ENCODE measurements around the gene TRH. TPM values are rescaled to one million over a fixed set of nuclear protein-coding genes. Genes with fewer than 3 reads are reported as not detected.

TRH gene
- total RNA-seq, 1 experiment from 2014 or later, result 0.22 TPM

DNA sequence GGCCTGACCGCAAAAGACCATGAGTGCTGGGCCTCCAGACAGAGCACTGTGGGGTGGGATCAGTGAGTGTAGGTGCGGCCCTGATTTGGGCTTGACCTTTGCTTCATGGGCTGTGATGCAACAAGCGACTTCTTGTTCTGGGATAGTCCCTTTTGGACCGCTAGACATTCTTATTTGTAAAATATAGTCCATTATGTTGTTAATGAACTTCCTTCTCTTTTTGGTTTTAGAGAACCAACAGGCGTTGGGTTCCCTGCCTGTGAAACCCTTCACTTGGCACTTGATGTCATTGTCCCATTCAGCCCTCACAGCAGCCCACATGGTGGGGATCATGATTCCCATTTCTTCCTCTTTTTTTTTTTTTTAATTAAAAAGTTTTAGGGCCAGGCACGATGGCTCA lies 15.8 kb upstream of the TRH start:
- TF ChIP-seq, protein P1, sequence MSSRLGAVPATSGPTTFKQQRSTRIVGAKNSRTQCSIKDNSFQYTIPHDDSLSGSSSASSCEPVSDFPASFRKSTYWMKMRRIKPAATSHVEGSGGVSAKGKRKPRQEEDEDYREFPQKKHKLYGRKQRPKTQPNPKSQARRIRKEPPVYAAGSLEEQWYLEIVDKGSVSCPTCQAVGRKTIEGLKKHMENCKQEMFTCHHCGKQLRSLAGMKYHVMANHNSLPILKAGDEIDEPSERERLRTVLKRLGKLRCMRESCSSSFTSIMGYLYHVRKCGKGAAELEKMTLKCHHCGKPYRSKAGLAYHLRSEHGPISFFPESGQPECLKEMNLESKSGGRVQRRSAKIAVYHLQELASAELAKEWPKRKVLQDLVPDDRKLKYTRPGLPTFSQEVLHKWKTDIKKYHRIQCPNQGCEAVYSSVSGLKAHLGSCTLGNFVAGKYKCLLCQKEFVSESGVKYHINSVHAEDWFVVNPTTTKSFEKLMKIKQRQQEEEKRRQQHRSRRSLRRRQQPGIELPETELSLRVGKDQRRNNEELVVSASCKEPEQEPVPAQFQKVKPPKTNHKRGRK (CRISPR knock-in tag; IDR thresholded peaks at IDR 0.05; ENCODE audit: borderline replicate concordance), result no peak
- TF ChIP-seq ZNF263 (CRISPR knock-in tag; IDR thresholded peaks at IDR 0.05; ENCODE audit: low read depth), result no peak
- TF ChIP-seq, protein P2, sequence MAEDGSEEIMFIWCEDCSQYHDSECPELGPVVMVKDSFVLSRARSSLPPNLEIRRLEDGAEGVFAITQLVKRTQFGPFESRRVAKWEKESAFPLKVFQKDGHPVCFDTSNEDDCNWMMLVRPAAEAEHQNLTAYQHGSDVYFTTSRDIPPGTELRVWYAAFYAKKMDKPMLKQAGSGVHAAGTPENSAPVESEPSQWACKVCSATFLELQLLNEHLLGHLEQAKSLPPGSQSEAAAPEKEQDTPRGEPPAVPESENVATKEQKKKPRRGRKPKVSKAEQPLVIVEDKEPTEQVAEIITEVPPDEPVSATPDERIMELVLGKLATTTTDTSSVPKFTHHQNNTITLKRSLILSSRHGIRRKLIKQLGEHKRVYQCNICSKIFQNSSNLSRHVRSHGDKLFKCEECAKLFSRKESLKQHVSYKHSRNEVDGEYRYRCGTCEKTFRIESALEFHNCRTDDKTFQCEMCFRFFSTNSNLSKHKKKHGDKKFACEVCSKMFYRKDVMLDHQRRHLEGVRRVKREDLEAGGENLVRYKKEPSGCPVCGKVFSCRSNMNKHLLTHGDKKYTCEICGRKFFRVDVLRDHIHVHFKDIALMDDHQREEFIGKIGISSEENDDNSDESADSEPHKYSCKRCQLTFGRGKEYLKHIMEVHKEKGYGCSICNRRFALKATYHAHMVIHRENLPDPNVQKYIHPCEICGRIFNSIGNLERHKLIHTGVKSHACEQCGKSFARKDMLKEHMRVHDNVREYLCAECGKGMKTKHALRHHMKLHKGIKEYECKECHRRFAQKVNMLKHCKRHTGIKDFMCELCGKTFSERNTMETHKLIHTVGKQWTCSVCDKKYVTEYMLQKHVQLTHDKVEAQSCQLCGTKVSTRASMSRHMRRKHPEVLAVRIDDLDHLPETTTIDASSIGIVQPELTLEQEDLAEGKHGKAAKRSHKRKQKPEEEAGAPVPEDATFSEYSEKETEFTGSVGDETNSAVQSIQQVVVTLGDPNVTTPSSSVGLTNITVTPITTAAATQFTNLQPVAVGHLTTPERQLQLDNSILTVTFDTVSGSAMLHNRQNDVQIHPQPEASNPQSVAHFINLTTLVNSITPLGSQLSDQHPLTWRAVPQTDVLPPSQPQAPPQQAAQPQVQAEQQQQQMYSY (CRISPR knock-in tag; IDR thresholded peaks at IDR 0.05), result no peak
- TF ChIP-seq, protein P3, sequence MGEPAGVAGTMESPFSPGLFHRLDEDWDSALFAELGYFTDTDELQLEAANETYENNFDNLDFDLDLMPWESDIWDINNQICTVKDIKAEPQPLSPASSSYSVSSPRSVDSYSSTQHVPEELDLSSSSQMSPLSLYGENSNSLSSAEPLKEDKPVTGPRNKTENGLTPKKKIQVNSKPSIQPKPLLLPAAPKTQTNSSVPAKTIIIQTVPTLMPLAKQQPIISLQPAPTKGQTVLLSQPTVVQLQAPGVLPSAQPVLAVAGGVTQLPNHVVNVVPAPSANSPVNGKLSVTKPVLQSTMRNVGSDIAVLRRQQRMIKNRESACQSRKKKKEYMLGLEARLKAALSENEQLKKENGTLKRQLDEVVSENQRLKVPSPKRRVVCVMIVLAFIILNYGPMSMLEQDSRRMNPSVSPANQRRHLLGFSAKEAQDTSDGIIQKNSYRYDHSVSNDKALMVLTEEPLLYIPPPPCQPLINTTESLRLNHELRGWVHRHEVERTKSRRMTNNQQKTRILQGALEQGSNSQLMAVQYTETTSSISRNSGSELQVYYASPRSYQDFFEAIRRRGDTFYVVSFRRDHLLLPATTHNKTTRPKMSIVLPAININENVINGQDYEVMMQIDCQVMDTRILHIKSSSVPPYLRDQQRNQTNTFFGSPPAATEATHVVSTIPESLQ (CRISPR knock-in tag; IDR thresholded peaks at IDR 0.05), result no peak
- TF ChIP-seq CREB1 (CRISPR knock-in tag; IDR thresholded peaks at IDR 0.05), result no peak
- TF ChIP-seq, protein P4, sequence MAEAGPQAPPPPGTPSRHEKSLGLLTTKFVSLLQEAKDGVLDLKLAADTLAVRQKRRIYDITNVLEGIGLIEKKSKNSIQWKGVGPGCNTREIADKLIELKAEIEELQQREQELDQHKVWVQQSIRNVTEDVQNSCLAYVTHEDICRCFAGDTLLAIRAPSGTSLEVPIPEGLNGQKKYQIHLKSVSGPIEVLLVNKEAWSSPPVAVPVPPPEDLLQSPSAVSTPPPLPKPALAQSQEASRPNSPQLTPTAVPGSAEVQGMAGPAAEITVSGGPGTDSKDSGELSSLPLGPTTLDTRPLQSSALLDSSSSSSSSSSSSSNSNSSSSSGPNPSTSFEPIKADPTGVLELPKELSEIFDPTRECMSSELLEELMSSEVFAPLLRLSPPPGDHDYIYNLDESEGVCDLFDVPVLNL (CRISPR knock-in tag; IDR thresholded peaks at IDR 0.05; ENCODE audit: borderline replicate concordance, low read depth), result no peak
- TF ChIP-seq TEAD4 (CRISPR knock-in tag; IDR thresholded peaks at IDR 0.05), result no peak
- TF ChIP-seq, protein P5, sequence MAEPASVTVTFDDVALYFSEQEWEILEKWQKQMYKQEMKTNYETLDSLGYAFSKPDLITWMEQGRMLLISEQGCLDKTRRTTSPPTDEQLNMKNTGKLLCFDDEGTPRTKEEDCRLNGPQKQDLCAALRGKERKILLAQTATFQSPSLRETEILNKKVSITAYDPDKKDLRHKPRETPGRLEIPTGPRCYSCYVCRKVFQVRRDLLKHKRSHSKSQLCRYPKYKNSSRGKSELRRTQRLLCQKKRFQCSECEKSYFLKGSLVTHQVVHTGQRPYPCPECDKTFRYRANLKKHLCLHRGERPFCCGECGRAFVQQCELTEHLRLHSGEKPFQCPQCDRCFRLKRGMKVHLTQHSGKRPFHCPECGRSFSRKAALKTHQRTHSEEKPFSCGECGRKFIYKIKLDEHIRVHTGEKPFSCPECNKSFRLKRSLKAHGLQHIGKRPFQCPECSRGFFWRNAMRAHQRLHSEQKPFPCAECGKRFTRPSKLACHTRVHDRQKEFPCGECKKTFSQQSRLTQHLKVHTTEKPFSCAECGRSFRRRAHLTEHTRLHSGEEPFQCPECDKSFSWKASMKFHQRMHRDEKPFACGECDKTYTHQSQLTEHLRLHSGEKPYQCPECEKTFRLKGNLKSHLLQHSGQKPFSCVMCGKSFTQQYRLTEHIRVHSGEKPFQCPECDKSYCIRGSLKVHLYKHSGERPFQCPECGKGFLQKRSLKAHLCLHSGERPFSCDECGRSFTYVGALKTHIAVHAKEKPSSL (CRISPR knock-in tag; conservative IDR thresholded peaks at IDR 0.05), result no peak
- TF ChIP-seq, protein P6, sequence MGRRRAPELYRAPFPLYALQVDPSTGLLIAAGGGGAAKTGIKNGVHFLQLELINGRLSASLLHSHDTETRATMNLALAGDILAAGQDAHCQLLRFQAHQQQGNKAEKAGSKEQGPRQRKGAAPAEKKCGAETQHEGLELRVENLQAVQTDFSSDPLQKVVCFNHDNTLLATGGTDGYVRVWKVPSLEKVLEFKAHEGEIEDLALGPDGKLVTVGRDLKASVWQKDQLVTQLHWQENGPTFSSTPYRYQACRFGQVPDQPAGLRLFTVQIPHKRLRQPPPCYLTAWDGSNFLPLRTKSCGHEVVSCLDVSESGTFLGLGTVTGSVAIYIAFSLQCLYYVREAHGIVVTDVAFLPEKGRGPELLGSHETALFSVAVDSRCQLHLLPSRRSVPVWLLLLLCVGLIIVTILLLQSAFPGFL (CRISPR knock-in tag; IDR thresholded peaks at IDR 0.05; ENCODE audit: borderline replicate concordance), result no peak
- TF ChIP-seq NFYB (CRISPR knock-in tag; conservative IDR thresholded peaks at IDR 0.05; ENCODE audit: low read depth), result no peak

DNA sequence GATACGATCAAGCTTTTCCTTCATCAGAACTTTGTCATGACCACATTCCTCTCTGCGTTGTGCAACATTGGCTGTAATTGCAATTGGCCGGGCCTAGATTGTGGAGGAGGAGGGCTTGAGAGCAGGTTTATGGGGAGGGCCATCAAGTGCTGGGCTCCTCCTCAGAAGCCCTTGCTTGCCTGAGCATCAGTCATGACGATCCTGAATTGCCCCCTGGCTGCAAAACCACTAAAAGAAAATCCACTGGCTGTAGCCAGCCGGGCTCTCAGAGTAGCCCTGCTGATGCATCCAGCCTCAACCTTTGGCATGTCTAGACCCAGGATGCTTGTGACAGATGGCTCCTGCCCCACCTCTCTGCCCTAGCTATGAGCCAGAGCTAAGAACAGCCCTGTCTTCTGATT lies 13.4 kb upstream of the TRH start:
- CTCF ChIA-PET, result interaction anchor here (3.4 kb wide), 1 partner anchor 19 kb away, joined by 15 read pairs; no protein-coding TSS in a partner anchor
- no peak overlapping the region for H3K27ac Mint-ChIP-seq
- TF ChIP-seq SP1 (CRISPR knock-in tag; conservative IDR thresholded peaks at IDR 0.05) (no peak), MAX (CRISPR knock-in tag; IDR thresholded peaks at IDR 0.05) (no peak), MYBL2 (CRISPR knock-in tag; IDR thresholded peaks at IDR 0.05) (no peak), FOXP4 (CRISPR knock-in tag; IDR thresholded peaks at IDR 0.05) (no peak), ZNF423 (CRISPR knock-in tag; IDR thresholded peaks at IDR 0.05) (no peak)
- TF ChIP-seq, protein P6 (CRISPR knock-in tag; IDR thresholded peaks at IDR 0.05; ENCODE audit: borderline replicate concordance), result no peak
- TF ChIP-seq, protein P7, sequence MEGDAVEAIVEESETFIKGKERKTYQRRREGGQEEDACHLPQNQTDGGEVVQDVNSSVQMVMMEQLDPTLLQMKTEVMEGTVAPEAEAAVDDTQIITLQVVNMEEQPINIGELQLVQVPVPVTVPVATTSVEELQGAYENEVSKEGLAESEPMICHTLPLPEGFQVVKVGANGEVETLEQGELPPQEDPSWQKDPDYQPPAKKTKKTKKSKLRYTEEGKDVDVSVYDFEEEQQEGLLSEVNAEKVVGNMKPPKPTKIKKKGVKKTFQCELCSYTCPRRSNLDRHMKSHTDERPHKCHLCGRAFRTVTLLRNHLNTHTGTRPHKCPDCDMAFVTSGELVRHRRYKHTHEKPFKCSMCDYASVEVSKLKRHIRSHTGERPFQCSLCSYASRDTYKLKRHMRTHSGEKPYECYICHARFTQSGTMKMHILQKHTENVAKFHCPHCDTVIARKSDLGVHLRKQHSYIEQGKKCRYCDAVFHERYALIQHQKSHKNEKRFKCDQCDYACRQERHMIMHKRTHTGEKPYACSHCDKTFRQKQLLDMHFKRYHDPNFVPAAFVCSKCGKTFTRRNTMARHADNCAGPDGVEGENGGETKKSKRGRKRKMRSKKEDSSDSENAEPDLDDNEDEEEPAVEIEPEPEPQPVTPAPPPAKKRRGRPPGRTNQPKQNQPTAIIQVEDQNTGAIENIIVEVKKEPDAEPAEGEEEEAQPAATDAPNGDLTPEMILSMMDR (IDR thresholded peaks at IDR 0.05), result no peak

More for the DNA sequence above, 15.8 kb upstream of the TRH start:
- H3K9me3 Mint-ChIP-seq, result no peaks in the 10 kb centered on the region
- H3K4me1 Mint-ChIP-seq, result no peaks in the 10 kb centered on the region
- POLR2A ChIA-PET, result no interaction called here
- DNase-seq (ENCODE audit: low spot score), result no peak
- H3K27ac Mint-ChIP-seq, result no peak overlapping the region
- H3K4me3 Mint-ChIP-seq, result no peak overlapping the region
- H3K36me3 Mint-ChIP-seq, result no peaks in the 10 kb centered on the region
- CTCF ChIA-PET, result interaction anchor here (1.7 kb wide), 1 partner anchor 16 kb away, joined by 4 read pairs; no protein-coding TSS in a partner anchor
- peaks cover 30% of the 10 kb centered on the region for H3K27me3 Mint-ChIP-seq (ENCODE audit: low read depth)
- no peak for ATAC-seq

More for the DNA sequence above, 13.4 kb upstream of the TRH start:
- POLR2A ChIA-PET, result no interaction called here
- H3K36me3 Mint-ChIP-seq, result no peaks in the 10 kb centered on the region
- H3K4me1 Mint-ChIP-seq, result no peaks in the 10 kb centered on the region
- no peak overlapping the region for H3K4me3 Mint-ChIP-seq
- ATAC-seq (no peak), DNase-seq (ENCODE audit: low spot score) (no peak)
- peaks cover 44% of the 10 kb centered on the region for H3K27me3 Mint-ChIP-seq (ENCODE audit: low read depth)
- no peaks in the 10 kb centered on the region for H3K9me3 Mint-ChIP-seq
